Measurements from ENCODE around the gene CIB1.

DNA sequence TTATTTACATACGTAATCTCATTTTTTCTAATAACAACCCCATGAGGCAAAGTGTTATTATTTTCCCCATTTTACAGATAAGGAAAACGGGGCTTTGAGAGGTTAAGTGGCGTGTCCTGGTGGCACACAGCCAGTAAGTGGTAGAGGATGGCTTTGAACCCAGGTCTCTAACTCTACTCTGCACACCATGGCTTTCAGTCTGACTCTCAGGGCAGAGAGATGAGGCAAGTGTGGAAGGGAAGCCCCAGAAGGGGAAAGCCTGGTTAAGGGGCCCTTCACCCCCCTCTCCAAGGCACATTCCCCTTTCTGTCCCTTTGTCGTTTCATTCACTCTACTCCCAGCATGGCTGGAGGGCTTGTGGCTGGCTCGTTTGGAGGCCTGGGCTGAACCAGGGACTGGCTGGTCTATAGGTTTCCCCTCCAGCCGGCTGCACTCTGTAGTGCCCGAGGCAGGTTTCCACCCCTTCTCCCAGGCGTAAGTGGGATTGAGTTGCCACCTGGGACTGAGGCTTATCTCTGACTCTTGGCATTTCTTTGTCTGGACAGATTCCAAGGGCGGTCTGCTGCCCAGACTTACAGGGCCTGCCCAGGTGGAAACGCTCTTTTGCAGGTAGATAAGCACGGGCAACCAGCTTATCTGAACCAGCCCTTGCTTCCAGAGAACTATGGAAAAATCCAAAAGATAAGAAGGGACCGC is 20.5 kb downstream of the CIB1 start:
- no peak for TF ChIP-seq REST (IDR thresholded peaks at IDR 0.05; ENCODE audit: insufficient replicate concordance, low read depth)
- no peak for TF ChIP-seq CTCF (IDR thresholded peaks at IDR 0.05; ENCODE audit: insufficient read depth, low read length)
- no peak for TF ChIP-seq POLR2AphosphoS5 (IDR thresholded peaks at IDR 0.05; ENCODE audit: low read depth)
- TF ChIP-seq GABPA (IDR thresholded peaks at IDR 0.05; ENCODE audit: low read depth): no peak
- no peak for TF ChIP-seq SPI1 (IDR thresholded peaks at IDR 0.05; ENCODE audit: borderline replicate concordance, low read depth)
